GM12878 (cell line): Measurements from ENCODE around the gene KLHL22. TPM values are rescaled to one million over a fixed set of nuclear protein-coding genes. Genes with fewer than 3 reads are reported as not detected.
A peak's percentile ranks its signal among the peaks of the same experiment; 100 is the strongest.

Experiments
- ATF7 ChIP-seq: fragments of 450-650 bp; IDR thresholded peaks from 2 replicates; pipeline ENCODE4 v1.6.1; 2016; ENCODE audit warnings: low read depth, mild to moderate bottlenecking
- CEBPB ChIP-seq, 2 experiments: fragments of 150-350 bp in 1 of 2; IDR thresholded peaks; 2 replicates each; pipeline ENCODE4 v1.6.1; 2012 to 2014; ENCODE audit warnings: low read depth in 2 of 2, low read length in 2 of 2, borderline replicate concordance in 1 of 2, inconsistent platforms in 1 of 2
- HDGF ChIP-seq: fragments of 450-650 bp; IDR thresholded peaks from 2 replicates; pipeline ENCODE4 v1.6.1; 2016; ENCODE audit warnings: antibody characterized with exemption
- IKZF2 ChIP-seq, 2 experiments: fragments of 450-650 bp; IDR thresholded peaks; 2 replicates each; pipeline ENCODE4 v1.6.1; 2017; ENCODE audit warnings: mild to moderate bottlenecking in 2 of 2, moderate library complexity in 2 of 2
- NRF1 ChIP-seq: conservative IDR thresholded peaks from 2 replicates; pipeline ENCODE4 v1.6.1; 2011; ENCODE audit warnings: mild to moderate bottlenecking, low read depth, low read length, improper control_type of control experiment
- POLR2A ChIP-seq: IDR thresholded peaks from 2 replicates; pipeline ENCODE4 v1.6.1; 2011; ENCODE audit warnings: low read depth, mild to moderate bottlenecking, low read length
- POU2F2 ChIP-seq: IDR thresholded peaks from 3 replicates; pipeline ENCODE4 v1.6.1; 2011; ENCODE audit warnings: low read depth, mild to moderate bottlenecking, low read length, borderline replicate concordance
- RAD21 ChIP-seq: IDR thresholded peaks from 2 replicates; pipeline ENCODE4 v1.6.1; 2011; ENCODE audit warnings: mild to moderate bottlenecking, low read depth, low read length, moderate library complexity; ENCODE audit not compliant: insufficient read depth
- SMAD1 ChIP-seq: fragments of 450-650 bp; IDR thresholded peaks from 2 replicates; pipeline ENCODE4 v1.6.1; 2018; ENCODE audit warnings: mild to moderate bottlenecking, low read depth; ENCODE audit not compliant: partially characterized antibody
- TCF12 ChIP-seq: IDR thresholded peaks from 2 replicates; pipeline ENCODE4 v1.6.1; 2011; ENCODE audit warnings: low read depth, mild to moderate bottlenecking, low read length
- polyA plus RNA-seq, 11 experiments: library from polyadenylated mRNA; depleted of rRNA in 4 of 11; unstranded in 6 of 11; stranded (reverse) in 5 of 11; fragments of >200 nt; fragmentation: Nextera tagmentation in 4 of 11; fragmentation: Illumina TruSeq in 1 of 11; extraction: Ambion mirVana in 4 of 11; extraction: Trizol in 1 of 11; gene quantifications; 1 replicate in 1 of 11; 2 replicates in 10 of 11; pipeline versions ENCODE4 v1.2.1 to v1.2.3, GENCODE V29; 2011 to 2016; ENCODE audit warnings: inconsistent platforms in 2 of 11, missing spikeins in 2 of 11, low read depth in 1 of 11
- total RNA-seq, 4 experiments: library from RNA; depleted of rRNA in 3 of 4; stranded (reverse); fragments of >200 nt in 3 of 4; fragmentation: Illumina TruSeq in 1 of 4; extraction: Trizol in 1 of 4; gene quantifications; 2 replicates each; pipeline versions ENCODE4 v1.2.1 to v1.2.3, GENCODE V29; 2013 to 2021
- TF ChIP-seq, protein P1 (sequence below): IDR thresholded peaks from 2 replicates; pipeline ENCODE4 v1.6.1; 2012; ENCODE audit warnings: improper control_type of control experiment, low read depth, low read length; ENCODE audit not compliant: insufficient replicate concordance
- TF ChIP-seq, protein P2 (sequence below), 3 experiments: IDR thresholded peaks in 2 of 3; conservative IDR thresholded peaks in 1 of 3; 2 replicates each; pipeline ENCODE4 v1.5.1; 2011; ENCODE audit warnings: low read depth in 3 of 3, low read length in 3 of 3, mild to moderate bottlenecking in 3 of 3, control low read depth in 2 of 3, moderate library complexity in 2 of 3, inconsistent platforms in 1 of 3, mixed read lengths in 1 of 3; ENCODE audit not compliant: control insufficient read depth in 2 of 3, insufficient read depth in 1 of 3; ENCODE audit errors: extremely low read depth in 1 of 3
- TF ChIP-seq, protein P3 (sequence below): IDR thresholded peaks from 2 replicates; pipeline ENCODE4 v1.6.1; 2011; ENCODE audit warnings: borderline replicate concordance, low read depth, mild to moderate bottlenecking, moderate library complexity, mixed read lengths, low read length; ENCODE audit not compliant: insufficient read depth; ENCODE audit errors: extremely low read length
- TF ChIP-seq, protein P4 (sequence below): fragments of 450-650 bp; formaldehyde crosslinking; IDR thresholded peaks from 2 replicates; pipeline ENCODE4 v1.4.0; 2020; ENCODE audit warnings: mild to moderate bottlenecking, moderate library complexity

The KLHL22 gene
- total and polyA plus RNA-seq, 10 of the 15 experiments (the other 5 are each of a cell fraction or from before 2014, with no cell fraction given), result 0.06 to 22.1 (median 14.2) TPM

DNA sequence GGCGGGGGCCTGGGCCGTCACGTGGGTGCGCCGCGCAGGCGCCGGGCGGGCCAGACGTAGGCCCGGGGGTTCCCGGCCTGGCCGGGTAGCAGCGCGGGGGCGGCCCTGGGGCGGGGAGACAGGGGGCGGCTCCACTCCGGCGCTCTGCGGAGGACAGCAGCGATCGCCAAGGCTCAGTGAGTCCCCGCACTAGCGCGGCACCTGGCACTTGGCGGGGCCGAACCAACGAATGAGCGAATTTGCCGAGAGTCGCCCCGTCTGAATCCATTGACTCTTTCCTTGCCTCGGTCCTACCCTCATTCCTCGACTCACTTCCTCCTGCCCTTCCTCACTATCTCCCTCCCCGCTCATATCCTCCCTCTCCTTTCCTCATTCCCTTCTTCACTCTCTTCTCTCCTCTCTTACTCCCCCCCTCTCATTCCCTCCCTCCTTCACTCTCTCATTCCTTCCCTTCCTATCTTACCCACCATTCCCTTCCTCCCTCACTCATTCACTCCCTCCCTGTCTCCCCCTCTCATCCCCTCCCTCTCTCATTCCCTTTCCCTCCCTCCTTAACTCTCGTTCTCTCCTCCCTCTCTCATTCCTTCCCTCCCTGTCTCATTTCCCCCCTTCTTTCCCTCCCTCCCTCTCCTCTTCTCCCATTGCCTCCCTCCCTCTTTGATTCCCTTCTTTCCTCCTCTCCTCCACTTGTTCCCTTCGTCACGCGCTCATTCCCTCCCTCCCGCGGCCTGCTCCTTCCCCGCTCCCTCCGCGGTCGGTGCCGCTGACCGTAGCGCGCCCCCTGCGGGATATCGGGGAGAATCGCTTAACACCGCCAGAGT is 476 bp upstream of the KLHL22 start (continued):
- TF ChIP-seq, protein P1, sequence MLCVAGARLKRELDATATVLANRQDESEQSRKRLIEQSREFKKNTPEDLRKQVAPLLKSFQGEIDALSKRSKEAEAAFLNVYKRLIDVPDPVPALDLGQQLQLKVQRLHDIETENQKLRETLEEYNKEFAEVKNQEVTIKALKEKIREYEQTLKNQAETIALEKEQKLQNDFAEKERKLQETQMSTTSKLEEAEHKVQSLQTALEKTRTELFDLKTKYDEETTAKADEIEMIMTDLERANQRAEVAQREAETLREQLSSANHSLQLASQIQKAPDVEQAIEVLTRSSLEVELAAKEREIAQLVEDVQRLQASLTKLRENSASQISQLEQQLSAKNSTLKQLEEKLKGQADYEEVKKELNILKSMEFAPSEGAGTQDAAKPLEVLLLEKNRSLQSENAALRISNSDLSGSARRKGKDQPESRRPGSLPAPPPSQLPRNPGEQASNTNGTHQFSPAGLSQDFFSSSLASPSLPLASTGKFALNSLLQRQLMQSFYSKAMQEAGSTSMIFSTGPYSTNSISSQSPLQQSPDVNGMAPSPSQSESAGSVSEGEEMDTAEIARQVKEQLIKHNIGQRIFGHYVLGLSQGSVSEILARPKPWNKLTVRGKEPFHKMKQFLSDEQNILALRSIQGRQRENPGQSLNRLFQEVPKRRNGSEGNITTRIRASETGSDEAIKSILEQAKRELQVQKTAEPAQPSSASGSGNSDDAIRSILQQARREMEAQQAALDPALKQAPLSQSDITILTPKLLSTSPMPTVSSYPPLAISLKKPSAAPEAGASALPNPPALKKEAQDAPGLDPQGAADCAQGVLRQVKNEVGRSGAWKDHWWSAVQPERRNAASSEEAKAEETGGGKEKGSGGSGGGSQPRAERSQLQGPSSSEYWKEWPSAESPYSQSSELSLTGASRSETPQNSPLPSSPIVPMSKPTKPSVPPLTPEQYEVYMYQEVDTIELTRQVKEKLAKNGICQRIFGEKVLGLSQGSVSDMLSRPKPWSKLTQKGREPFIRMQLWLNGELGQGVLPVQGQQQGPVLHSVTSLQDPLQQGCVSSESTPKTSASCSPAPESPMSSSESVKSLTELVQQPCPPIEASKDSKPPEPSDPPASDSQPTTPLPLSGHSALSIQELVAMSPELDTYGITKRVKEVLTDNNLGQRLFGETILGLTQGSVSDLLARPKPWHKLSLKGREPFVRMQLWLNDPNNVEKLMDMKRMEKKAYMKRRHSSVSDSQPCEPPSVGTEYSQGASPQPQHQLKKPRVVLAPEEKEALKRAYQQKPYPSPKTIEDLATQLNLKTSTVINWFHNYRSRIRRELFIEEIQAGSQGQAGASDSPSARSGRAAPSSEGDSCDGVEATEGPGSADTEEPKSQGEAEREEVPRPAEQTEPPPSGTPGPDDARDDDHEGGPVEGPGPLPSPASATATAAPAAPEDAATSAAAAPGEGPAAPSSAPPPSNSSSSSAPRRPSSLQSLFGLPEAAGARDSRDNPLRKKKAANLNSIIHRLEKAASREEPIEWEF, result no peak
- TF ChIP-seq, protein P2, sequence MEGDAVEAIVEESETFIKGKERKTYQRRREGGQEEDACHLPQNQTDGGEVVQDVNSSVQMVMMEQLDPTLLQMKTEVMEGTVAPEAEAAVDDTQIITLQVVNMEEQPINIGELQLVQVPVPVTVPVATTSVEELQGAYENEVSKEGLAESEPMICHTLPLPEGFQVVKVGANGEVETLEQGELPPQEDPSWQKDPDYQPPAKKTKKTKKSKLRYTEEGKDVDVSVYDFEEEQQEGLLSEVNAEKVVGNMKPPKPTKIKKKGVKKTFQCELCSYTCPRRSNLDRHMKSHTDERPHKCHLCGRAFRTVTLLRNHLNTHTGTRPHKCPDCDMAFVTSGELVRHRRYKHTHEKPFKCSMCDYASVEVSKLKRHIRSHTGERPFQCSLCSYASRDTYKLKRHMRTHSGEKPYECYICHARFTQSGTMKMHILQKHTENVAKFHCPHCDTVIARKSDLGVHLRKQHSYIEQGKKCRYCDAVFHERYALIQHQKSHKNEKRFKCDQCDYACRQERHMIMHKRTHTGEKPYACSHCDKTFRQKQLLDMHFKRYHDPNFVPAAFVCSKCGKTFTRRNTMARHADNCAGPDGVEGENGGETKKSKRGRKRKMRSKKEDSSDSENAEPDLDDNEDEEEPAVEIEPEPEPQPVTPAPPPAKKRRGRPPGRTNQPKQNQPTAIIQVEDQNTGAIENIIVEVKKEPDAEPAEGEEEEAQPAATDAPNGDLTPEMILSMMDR (IDR thresholded peaks at IDR 0.05 in 2 of 3, conservative IDR thresholded peaks at IDR 0.05 in 1 of 3; ENCODE audit: control insufficient read depth in 2 of 3, extremely low read depth in 1 of 3, insufficient read depth in 1 of 3, low read depth in 3 of 3, low read length in 3 of 3), result peak; percentile 88 to 90 (median 90)
- TF ChIP-seq NRF1, result peak; percentile 74
- peak; percentile 63 for TF ChIP-seq RAD21
- peak; percentile 100 for TF ChIP-seq HDGF
- peak; percentile 68 for TF ChIP-seq POLR2A
- TF ChIP-seq SMAD1, result peak; percentile 46
- TF ChIP-seq TCF12, result peak; percentile 71; the same call in 1 of the 2 replicates
- TF ChIP-seq ATF7, result peak; percentile 52; the same call in 1 of the 2 replicates
- no peak for TF ChIP-seq CEBPB (IDR thresholded peaks at IDR 0.05; ENCODE audit: borderline replicate concordance in 1 of 2, low read depth in 2 of 2, low read length in 2 of 2)
- TF ChIP-seq, protein P3, sequence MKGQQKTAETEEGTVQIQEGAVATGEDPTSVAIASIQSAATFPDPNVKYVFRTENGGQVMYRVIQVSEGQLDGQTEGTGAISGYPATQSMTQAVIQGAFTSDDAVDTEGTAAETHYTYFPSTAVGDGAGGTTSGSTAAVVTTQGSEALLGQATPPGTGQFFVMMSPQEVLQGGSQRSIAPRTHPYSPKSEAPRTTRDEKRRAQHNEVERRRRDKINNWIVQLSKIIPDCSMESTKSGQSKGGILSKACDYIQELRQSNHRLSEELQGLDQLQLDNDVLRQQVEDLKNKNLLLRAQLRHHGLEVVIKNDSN, result peak; percentile 93
- TF ChIP-seq, protein P4, sequence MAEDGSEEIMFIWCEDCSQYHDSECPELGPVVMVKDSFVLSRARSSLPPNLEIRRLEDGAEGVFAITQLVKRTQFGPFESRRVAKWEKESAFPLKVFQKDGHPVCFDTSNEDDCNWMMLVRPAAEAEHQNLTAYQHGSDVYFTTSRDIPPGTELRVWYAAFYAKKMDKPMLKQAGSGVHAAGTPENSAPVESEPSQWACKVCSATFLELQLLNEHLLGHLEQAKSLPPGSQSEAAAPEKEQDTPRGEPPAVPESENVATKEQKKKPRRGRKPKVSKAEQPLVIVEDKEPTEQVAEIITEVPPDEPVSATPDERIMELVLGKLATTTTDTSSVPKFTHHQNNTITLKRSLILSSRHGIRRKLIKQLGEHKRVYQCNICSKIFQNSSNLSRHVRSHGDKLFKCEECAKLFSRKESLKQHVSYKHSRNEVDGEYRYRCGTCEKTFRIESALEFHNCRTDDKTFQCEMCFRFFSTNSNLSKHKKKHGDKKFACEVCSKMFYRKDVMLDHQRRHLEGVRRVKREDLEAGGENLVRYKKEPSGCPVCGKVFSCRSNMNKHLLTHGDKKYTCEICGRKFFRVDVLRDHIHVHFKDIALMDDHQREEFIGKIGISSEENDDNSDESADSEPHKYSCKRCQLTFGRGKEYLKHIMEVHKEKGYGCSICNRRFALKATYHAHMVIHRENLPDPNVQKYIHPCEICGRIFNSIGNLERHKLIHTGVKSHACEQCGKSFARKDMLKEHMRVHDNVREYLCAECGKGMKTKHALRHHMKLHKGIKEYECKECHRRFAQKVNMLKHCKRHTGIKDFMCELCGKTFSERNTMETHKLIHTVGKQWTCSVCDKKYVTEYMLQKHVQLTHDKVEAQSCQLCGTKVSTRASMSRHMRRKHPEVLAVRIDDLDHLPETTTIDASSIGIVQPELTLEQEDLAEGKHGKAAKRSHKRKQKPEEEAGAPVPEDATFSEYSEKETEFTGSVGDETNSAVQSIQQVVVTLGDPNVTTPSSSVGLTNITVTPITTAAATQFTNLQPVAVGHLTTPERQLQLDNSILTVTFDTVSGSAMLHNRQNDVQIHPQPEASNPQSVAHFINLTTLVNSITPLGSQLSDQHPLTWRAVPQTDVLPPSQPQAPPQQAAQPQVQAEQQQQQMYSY (CRISPR knock-in tag), result no peak
- peak; percentile 32; the same call in 1 of the 3 replicates for TF ChIP-seq POU2F2
- TF ChIP-seq IKZF2 (IDR thresholded peaks at IDR 0.05), result peak; percentile 96 to 98
